Stomach (tissue), 4 donors: Measurements from ENCODE around the gene SPCS3.

Experiments used
- POLR2A ChIP-seq, 4 donors: fragments of 450-650 bp; IDR thresholded peaks; one replicate each; pipeline ENCODE4 v1.6.1; 2016; ENCODE audit warnings: antibody characterized with exemption in 4 of 4, control low read depth in 2 of 4, mild to moderate bottlenecking in 1 of 4, moderate library complexity in 1 of 4
- POLR2AphosphoS5 ChIP-seq, 3 donors: sonication (generic); formaldehyde crosslinking; IDR thresholded peaks; one replicate each; pipeline ENCODE4 v1.6.1; 2016; ENCODE audit warnings: antibody characterized with exemption in 3 of 3
- TF ChIP-seq, protein P1 (sequence below), 7 experiments: fragments of 450-650 bp in 4 of 7; fragments of 200-600 bp in 3 of 7; sonication (generic) in 3 of 7; IDR thresholded peaks; one replicate each; pipeline ENCODE4 v1.5.1; 2016 to 2019; ENCODE audit warnings: antibody characterized with exemption in 7 of 7, control low read depth in 2 of 7, mild to moderate bottlenecking in 1 of 7

DNA sequence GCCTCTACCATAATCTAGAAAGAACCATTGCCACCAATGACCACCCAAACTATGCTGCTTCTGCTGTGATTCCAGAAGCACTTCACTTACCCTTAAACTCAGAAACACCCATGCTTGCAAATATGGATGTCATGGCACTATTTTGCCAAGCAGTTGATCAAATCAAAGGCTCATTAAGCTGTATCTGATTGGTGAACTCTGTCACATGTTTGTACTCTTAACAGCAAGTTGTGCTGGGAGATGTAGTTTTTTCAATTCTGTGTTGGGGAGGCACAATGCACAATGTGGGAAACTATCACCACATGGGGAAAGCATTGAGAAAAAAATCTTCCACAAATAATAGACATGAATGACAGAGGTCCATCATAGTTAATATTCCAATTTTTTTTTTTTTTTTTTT, 19.2 kb upstream of the SPCS3 start:
- TF ChIP-seq, protein P1, sequence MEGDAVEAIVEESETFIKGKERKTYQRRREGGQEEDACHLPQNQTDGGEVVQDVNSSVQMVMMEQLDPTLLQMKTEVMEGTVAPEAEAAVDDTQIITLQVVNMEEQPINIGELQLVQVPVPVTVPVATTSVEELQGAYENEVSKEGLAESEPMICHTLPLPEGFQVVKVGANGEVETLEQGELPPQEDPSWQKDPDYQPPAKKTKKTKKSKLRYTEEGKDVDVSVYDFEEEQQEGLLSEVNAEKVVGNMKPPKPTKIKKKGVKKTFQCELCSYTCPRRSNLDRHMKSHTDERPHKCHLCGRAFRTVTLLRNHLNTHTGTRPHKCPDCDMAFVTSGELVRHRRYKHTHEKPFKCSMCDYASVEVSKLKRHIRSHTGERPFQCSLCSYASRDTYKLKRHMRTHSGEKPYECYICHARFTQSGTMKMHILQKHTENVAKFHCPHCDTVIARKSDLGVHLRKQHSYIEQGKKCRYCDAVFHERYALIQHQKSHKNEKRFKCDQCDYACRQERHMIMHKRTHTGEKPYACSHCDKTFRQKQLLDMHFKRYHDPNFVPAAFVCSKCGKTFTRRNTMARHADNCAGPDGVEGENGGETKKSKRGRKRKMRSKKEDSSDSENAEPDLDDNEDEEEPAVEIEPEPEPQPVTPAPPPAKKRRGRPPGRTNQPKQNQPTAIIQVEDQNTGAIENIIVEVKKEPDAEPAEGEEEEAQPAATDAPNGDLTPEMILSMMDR (IDR thresholded peaks at IDR 0.05), result no peak
- TF ChIP-seq POLR2AphosphoS5 (IDR thresholded peaks at IDR 0.05), result no peak
- no peak for TF ChIP-seq POLR2A (IDR thresholded peaks at IDR 0.05)
